ENCODE data around the gene TREX2.

GRCh38 chrX:153493085-153493484 lies 47.2 kb upstream of the TREX2 start:
- TF ChIP-seq MAX (IDR thresholded peaks at IDR 0.05), result no peak
- TF ChIP-seq EGR1 (IDR thresholded peaks at IDR 0.05; ENCODE audit: low read depth), result no peak
- no peak for TF ChIP-seq CTCF (IDR thresholded peaks at IDR 0.05 in 2 of 3, conservative IDR thresholded peaks at IDR 0.05 in 1 of 3; ENCODE audit: borderline replicate concordance in 1 of 3, insufficient read depth in 1 of 3, low read depth in 2 of 3, low read length in 2 of 3)
- TF ChIP-seq ZBTB33 (IDR thresholded peaks at IDR 0.05; ENCODE audit: extremely low read depth, insufficient replicate concordance, low read length), result no peak
- TF ChIP-seq POLR2A (IDR thresholded peaks at IDR 0.05; ENCODE audit: borderline replicate concordance, extremely low read depth, insufficient read depth, insufficient read length), result no peak
- no peak for TF ChIP-seq EZH2 (IDR thresholded peaks at IDR 0.05)
- TF ChIP-seq REST (IDR thresholded peaks at IDR 0.05; ENCODE audit: low read depth), result no peak
- no peak for TF ChIP-seq SRF (IDR thresholded peaks at IDR 0.05; ENCODE audit: low read depth)
